ENCODE results near the gene ACAD9.
"Not testable (repeated sequence)": the region's sequence is repeated elsewhere in the genome, so short reads cannot be mapped to it uniquely, and the experiment has no call there.

DNA sequence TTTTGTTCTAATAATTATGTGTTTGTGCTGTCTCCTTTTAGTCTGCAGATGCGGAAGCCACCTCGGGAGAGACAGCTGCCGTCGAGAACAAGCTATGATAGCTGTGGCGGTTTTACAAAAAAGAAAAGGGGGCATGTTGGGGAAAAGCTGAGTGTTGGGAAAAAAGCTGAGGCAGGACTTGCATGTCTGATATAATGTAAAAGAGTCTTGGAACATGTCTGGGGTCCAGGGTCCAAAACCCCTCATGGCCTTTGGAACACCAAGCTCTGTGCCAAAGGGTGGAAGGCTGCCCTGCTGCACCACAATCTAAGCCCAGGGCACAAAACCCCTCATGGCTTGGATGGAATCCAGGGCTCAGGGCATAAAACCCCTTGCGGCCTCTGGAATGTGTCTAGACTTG is 44.6 kb downstream of the ACAD9 start:
- not testable (repeated sequence) for TF ChIP-seq EZH2 (IDR thresholded peaks at IDR 0.05); POLR2AphosphoS5 (IDR thresholded peaks at IDR 0.05; ENCODE audit: borderline replicate concordance, low read depth, low read length)

Measured in SK-N-MC (cell line).